Muscle of back (tissue), 11 donors: ENCODE measurements around the gene DNHD1. TPM values are rescaled to one million over a fixed set of nuclear protein-coding genes. Genes with fewer than 3 reads are reported as not detected.

Source experiments
- DNase-seq, 3 donors: peaks; one replicate each; pipeline versions ENCODE4 v3.0.0 to v3.0.0-alpha.2; 2013
- polyA plus RNA-seq, 10 donors: library from polyadenylated mRNA; unstranded; fragments of 120-200 nt; gene quantifications; one replicate each; pipeline ENCODE4 v1.2.1, GENCODE V29; 2013; ENCODE audit not compliant: insufficient read length in 10 of 10

The DNHD1 gene
- polyA plus RNA-seq, 10 donors = 3.9 to 13.5 (median 5.8) TPM

GRCh38 chr11:6586434-6587359 lies 89.6 kb downstream of the DNHD1 start:
- no peak for DNase-seq

- no peak for DNase-seq
These were observed 90.4 kb downstream of the DNHD1 start for GRCh38 chr11:6587360-6587953.

- no peak for DNase-seq
These were observed 90.9 kb downstream of the DNHD1 start for GRCh38 chr11:6588018-6588417.

- no peak for DNase-seq
These were observed 97.2 kb downstream of the DNHD1 start for GRCh38 chr11:6594142-6594768.

- DNase-seq = no peak
These were observed 99.3 kb downstream of the DNHD1 start for GRCh38 chr11:6596239-6596877.

GRCh38 chr11:6598555-6598954 lies 101.5 kb downstream of the DNHD1 start:
- DNase-seq = no peak

GRCh38 chr11:6599449-6599848 lies 102.4 kb downstream of the DNHD1 start:
- no peak for DNase-seq

GRCh38 chr11:6599881-6600390 lies 102.9 kb downstream of the DNHD1 start:
- DNase-seq = no peak

- no peak for DNase-seq
These were observed 104.0 kb downstream of the DNHD1 start for GRCh38 chr11:6601041-6601461.

GRCh38 chr11:6602096-6602940 lies 105.2 kb downstream of the DNHD1 start:
- no peak for DNase-seq

- DNase-seq = peak; percentile 90 to 96 (median 92)
These were observed 106.4 kb downstream of the DNHD1 start, which contains the start of the genes ILK and RRP8 for GRCh38 chr11:6603287-6604080. Gene ILK (plus strand): TSS chr11:6603774. CDS start chr11:6604272, 498 bp downstream. Gene RRP8 (minus strand): TSS chr11:6603616. CDS start chr11:6603502, 114 bp downstream.

GRCh38 chr11:6604081-6604626 lies 107.1 kb downstream of the DNHD1 start:
- peak in 2 of 3 donors; percentile 70 to 87 for DNase-seq

- DNase-seq = no peak
These were observed 107.7 kb downstream of the DNHD1 start for GRCh38 chr11:6604790-6605189.

GRCh38 chr11:6606471-6607189 lies 109.5 kb downstream of the DNHD1 start:
- DNase-seq = peak; percentile 94 to 97 (median 95)

GRCh38 chr11:6607190-6607795 lies 110.2 kb downstream of the DNHD1 start:
- DNase-seq = no peak

GRCh38 chr11:6608011-6608410 lies 110.9 kb downstream of the DNHD1 start:
- DNase-seq = no peak

GRCh38 chr11:6608726-6609501 lies 111.8 kb downstream of the DNHD1 start:
- DNase-seq = no peak
